Panc1 (cell line): ENCODE measurements around the gene RAPSN. TPM values are rescaled to one million over a fixed set of nuclear protein-coding genes. Genes with fewer than 3 reads are reported as not detected.

Experiments
- ATAC-seq: fragments of 200-7000 bp; cut with Tn5 transposase; 2 replicates; pipeline ENCODE4 v1.9.1; 2020; ENCODE audit warnings: mild to moderate bottlenecking, moderate library complexity
- BruUV-seq: library from RNA; stranded (reverse); fragments of 400-500 nt; replicated peaks from 2 replicates; lab custom pipeline; 2021; lab: Mats Ljungman, UMichigan
- CTCF ChIA-PET: fragments of 300-600 bp; sonication (Branson Sonifier 250); formaldehyde crosslinking; loops from one replicate; lab custom pipeline; 2022; ENCODE audit warnings: antibody characterized with exemption; lab: Charles Lee
- POLR2A ChIA-PET: fragments of 300-600 bp; sonication (Branson Sonifier 250); formaldehyde crosslinking; loops from one replicate; lab custom pipeline; 2022; ENCODE audit warnings: antibody characterized with exemption; lab: Charles Lee
- DNase-seq: peaks from one replicate; pipeline ENCODE4 v3.0.0-alpha.2; 2010; ENCODE audit warnings: low read depth, low spot score
- H3K27ac ChIP-seq: 2 replicates; pipeline ENCODE4 v1.5.1; 2011; ENCODE audit warnings: mild to moderate bottlenecking, low read length, inconsistent platforms
- H3K27me3 ChIP-seq: fragments of 200-500 bp; sonication (Bioruptor generic); 2 replicates; pipeline ENCODE4 v1.6.0; 2014; ENCODE audit warnings: low read length, inconsistent platforms; ENCODE audit not compliant: control insufficient read depth, insufficient read depth
- H3K36me3 ChIP-seq: fragments of 200-500 bp; sonication (Bioruptor generic); 2 replicates; pipeline ENCODE4 v1.5.1; 2014; ENCODE audit warnings: inconsistent platforms, mild to moderate bottlenecking, low read length, moderate library complexity; ENCODE audit not compliant: control insufficient read depth, insufficient read depth
- H3K4me1 ChIP-seq: 2 replicates; pipeline ENCODE4 v1.5.1; 2011; ENCODE audit warnings: inconsistent platforms, mild to moderate bottlenecking, low read length, moderate library complexity; ENCODE audit not compliant: control insufficient read depth, insufficient read depth
- H3K4me3 ChIP-seq, 2 experiments: 2 replicates each; pipeline ENCODE4 v1.5.1; 2011 to 2012; ENCODE audit warnings: low read depth in 2 of 2, low read length in 2 of 2, mild to moderate bottlenecking in 2 of 2, inconsistent platforms in 1 of 2, moderate library complexity in 1 of 2
- H3K9me3 ChIP-seq: fragments of 200-500 bp; sonication (Bioruptor generic); 2 replicates; pipeline ENCODE4 v1.5.1; 2014; ENCODE audit warnings: low read depth, mild to moderate bottlenecking, inconsistent platforms, low read length, moderate library complexity; ENCODE audit not compliant: control insufficient read depth, insufficient read depth
- CTCF ChIP-seq: fragments of 450-650 bp; IDR thresholded peaks from 2 replicates; pipeline ENCODE4 v1.5.1; 2017; ENCODE audit warnings: mild to moderate bottlenecking
- POLR2AphosphoS5 ChIP-seq: IDR thresholded peaks from 2 replicates; pipeline ENCODE4 v1.6.1; 2012; ENCODE audit warnings: mild to moderate bottlenecking, low read depth, low read length, moderate library complexity
- REST ChIP-seq, 2 experiments: IDR thresholded peaks; 2 replicates each; pipeline ENCODE4 v1.6.1; 2011 to 2012; ENCODE audit warnings: low read depth in 2 of 2, control low read depth in 1 of 2, low read length in 1 of 2, mild to moderate bottlenecking in 1 of 2, moderate library complexity in 1 of 2; ENCODE audit not compliant: insufficient read depth in 1 of 2
- SIN3A ChIP-seq: IDR thresholded peaks from 2 replicates; pipeline ENCODE4 v1.6.1; 2012; ENCODE audit warnings: low read depth, mild to moderate bottlenecking, low read length, moderate library complexity, borderline replicate concordance; ENCODE audit not compliant: insufficient read depth
- TCF7L2 ChIP-seq: IDR thresholded peaks from 2 replicates; pipeline ENCODE4 v1.6.1; 2011; ENCODE audit warnings: mild to moderate bottlenecking, low read depth, low read length, inconsistent platforms
- in situ Hi-C: cut with HindIII; loops from 2 replicates; pipeline ENCODE4 v1.10.0; 2016; ENCODE audit warnings: low sequenced_read_pairs, low pct_unique_long_range_greater_than_20kb
- intact Hi-C: fragments of 100-400 bp; cut with micrococcal nuclease; formaldehyde crosslinking; loops from one replicate; pipeline ENCODE4 v1.10.0; 2022; ENCODE audit not compliant: unreplicated experiment
- total RNA-seq: library from RNA; stranded (reverse); gene quantifications from one replicate; pipeline ENCODE4 v1.2.1, GENCODE V29; 2021; ENCODE audit not compliant: unreplicated experiment

The RAPSN gene
- total RNA-seq, 1 experiment from 2014 or later, result 1.8 TPM

- Histone ChIP-seq H3K27ac (no peak overlapping the region), H3K27me3 (no peaks in the 10 kb centered on the region), H3K9me3 (no peaks in the 10 kb centered on the region), H3K4me1 (peaks cover 11% of the 10 kb centered on the region), H3K4me3 (no peak overlapping the region), H3K36me3 (peaks cover 9% of the 10 kb centered on the region)
- POLR2A ChIA-PET, result no interaction called here
- no TSS peak for BruUV-seq
- no peak for TF ChIP-seq REST (IDR thresholded peaks at IDR 0.05; ENCODE audit: insufficient read depth in 1 of 2, low read depth in 2 of 2, low read length in 1 of 2)
- in situ Hi-C loops (no loop called here), intact Hi-C loops (no loop called here)
- DNase-seq (no peak), ATAC-seq (no peak)
- CTCF ChIA-PET, result no interaction called here
Measured at GRCh38 chr11:47496808-47497207, 47.9 kb upstream of the RAPSN start.

- no TSS peak for BruUV-seq
- Histone ChIP-seq H3K4me1 (peaks cover 11% of the 10 kb centered on the region), H3K27me3 (no peaks in the 10 kb centered on the region), H3K9me3 (no peaks in the 10 kb centered on the region), H3K4me3 (no peak overlapping the region), H3K36me3 (peaks cover 9% of the 10 kb centered on the region), H3K27ac (no peak overlapping the region)
- intact Hi-C loops, result no loop called here
- CTCF ChIA-PET, result no interaction called here
- in situ Hi-C loops, result no loop called here
- TF ChIP-seq POLR2AphosphoS5, result no peak
- TF ChIP-seq REST (IDR thresholded peaks at IDR 0.05; ENCODE audit: insufficient read depth in 1 of 2, low read depth in 2 of 2, low read length in 1 of 2), result no peak
- TF ChIP-seq SIN3A, result no peak
- no peak for TF ChIP-seq TCF7L2
- TF ChIP-seq CTCF, result no peak
- DNase-seq, result no peak
- ATAC-seq, result no peak
- POLR2A ChIA-PET, result no interaction called here
Measured at GRCh38 chr11:47495856-47496217, 46.9 kb upstream of the RAPSN start.
